Islet precursor cell (in vitro differentiated cells): Measurements from ENCODE around the gene MRPL39.
"Not testable (repeated sequence)": the region's sequence is repeated elsewhere in the genome, so short reads cannot be mapped to it uniquely, and the experiment has no call there.

Experiments
- DNase-seq: peaks from one replicate; pipeline ENCODE4 v3.0.0-alpha.2; 2018

The MRPL39 gene

DNA sequence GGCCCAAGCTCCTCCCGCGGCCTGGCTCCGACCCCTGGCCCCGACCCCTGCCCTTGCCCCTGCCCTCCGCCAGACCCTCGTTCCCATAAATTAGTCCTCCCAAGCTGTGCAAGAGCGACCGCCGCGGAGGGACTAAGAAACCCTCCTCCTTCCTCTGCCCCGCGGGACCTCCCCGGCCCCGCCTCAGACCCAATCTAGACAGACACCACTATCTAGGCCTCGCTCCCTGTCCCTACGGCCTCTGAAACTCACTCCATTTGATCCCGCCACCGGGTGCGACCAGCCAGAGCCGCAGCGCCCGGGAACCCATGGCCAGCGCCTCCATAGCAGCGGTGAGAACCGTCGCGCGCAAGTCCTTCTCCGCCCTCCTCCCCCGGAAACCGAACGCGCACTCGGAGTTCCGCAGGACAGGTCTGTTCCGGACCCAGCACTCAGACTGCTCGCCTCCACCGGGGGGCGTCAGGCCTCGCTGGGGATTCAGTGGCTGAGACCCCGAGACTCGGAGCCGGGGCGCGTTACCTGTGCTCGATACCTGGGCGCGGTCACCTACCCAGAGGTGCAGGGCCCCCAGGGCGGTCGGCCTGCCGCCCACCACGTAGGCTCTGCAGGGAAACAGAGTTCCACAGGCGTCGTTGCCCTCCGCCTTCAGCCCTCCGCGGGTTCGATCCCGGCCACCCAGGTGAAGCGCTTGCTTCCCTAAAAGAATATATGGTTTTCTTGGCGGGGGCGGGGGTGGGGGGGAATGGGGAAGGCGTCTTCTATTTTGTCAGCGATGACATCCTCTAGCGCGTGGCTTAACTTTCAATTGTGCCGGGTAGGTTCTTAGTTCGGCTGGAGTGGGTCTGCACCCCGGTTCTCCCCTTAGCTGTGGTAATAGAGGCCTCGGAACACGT lies at the start of gene MRPL39:
MRPL39 (minus strand) TSS at position 331 of the 893 bp plus-strand sequence; CDS start at position 325, 6 bp downstream.
- peak; percentile 95 for DNase-seq

GRCh38 chr21:25656412-25656811 lies 49.1 kb upstream of the MRPL39 start:
- no peak for DNase-seq

DNA sequence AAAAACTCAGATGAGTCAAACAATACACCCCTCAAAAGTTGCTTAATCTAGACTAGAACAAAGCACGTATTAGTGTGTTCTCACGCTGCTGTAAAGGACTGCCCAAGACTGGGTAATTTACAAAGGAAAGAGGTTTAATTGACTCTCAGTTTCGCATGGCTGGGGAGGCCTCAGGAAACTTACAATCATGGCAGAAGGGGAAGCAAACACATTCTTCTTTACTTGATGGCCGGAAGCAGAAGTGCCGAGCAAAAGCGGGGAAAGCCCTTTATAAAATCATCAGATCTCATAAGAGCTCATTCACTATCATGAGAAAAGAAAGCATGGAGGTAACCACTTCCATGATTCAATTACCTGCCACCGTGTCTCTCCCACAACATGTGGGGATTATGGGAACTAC lies 41.9 kb upstream of the MRPL39 start:
- DNase-seq: no peak

GRCh38 chr21:25647647-25648046 lies 40.4 kb upstream of the MRPL39 start:
- no peak for DNase-seq

DNA sequence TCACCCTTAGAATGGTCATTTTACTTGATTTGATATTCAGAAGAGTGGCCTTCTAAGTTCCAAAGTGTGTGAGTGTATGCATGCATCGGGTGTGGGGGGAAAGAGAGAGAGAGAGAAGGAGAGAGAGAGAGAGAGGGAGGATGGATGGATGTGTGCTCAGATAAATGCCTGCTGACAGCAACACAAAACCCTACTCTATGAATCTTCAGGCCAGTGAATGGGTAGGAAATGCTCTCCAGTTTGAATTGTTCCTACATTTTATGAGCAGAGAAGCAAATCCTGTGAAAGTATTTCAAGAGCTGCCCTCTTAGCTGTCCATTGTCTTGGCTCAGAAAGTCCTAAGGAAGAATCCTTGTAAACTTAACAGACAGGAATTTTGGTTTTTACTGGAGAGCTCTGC lies 39.2 kb upstream of the MRPL39 start:
- DNase-seq: no peak

DNA sequence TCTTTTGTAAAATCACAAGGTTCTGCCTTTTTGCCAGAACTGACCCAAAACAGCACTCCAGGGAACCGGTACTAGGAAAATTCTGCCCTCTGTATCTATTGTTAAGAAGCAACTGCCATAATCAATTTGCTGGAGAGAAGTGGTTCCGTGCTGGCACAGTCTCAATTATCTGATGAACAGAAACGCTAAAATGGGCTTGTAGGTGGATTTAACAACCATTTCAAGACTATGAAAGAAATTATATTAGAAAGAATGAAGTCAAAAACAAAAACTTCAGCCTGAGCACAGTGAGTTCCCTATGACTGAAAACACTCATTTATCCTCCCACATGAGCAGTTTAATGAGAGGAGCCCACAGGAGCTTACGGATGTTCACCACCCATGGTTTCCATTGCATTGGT lies 36.2 kb upstream of the MRPL39 start:
- DNase-seq: no peak

DNA sequence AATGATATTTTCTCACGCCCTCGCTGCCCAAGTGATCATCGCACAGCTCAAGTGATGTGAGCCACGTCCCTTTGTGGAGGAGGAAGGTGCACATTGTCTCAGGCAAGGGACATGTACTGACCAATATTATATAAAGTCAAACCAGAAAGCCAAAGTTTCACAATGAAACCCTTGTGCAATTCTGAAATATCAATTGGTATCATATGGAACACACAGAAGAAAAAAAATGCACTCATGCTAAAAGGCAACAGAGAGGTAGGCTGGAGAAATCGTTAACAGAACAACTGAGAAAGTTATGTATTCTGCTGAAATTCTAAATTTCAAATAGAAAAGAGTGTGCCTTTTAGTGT lies 33.6 kb upstream of the MRPL39 start:
- no peak for DNase-seq

- DNase-seq: peak; percentile 65
Observed at GRCh38 chr21:25640202-25640942, 33.1 kb upstream of the MRPL39 start.

- peak; percentile 82 for DNase-seq
Observed at GRCh38 chr21:25639551-25640201, 32.4 kb upstream of the MRPL39 start.

DNA sequence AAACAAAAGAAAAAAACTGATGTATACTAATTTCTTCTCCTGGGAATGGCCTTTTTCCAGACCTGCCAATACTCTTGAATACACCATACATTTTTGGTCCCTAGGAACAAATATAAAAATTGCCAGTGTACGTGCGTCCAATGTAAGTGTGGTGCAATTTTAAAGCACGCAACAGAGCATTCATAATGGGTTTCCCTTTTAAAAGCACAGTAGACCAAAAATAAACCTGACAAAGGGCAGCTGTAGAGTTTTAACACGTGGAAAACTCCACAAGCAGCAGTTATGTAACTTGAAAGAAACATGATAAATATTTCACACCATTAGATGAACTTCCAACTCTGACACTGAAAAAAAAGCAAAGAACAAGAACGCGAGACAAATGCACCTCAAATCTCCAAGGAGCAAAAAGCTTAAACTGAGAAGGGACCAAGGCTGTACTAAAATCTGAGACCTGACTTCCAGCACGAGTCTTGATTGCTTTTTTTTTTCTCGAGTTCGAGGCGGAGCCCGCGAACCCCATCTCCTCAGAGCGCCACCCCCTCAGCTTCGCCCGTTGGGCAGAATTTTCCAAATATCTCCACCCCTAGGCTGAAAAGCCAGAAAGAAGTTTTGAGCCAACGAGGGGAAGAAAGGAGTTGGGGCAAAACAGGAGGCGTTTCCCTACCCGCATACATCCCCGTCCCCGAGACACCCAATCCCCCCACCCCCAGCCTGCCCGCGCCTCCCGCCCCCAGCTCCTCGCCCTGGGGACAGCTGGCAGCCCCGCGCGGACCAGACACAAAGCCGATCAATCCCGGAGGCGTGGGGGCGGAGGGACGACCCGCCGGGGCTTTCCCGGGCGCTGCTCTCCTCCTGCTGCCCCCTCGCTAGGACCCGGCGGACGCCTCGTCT lies 31.6 kb upstream of the MRPL39 start, which contains the start of gene JAM2:
JAM2 (plus strand) TSS at position 599 of the 891 bp plus-strand sequence. CDS start 564 bp downstream, outside the sequence.
- DNase-seq: peak; percentile 68

DNA sequence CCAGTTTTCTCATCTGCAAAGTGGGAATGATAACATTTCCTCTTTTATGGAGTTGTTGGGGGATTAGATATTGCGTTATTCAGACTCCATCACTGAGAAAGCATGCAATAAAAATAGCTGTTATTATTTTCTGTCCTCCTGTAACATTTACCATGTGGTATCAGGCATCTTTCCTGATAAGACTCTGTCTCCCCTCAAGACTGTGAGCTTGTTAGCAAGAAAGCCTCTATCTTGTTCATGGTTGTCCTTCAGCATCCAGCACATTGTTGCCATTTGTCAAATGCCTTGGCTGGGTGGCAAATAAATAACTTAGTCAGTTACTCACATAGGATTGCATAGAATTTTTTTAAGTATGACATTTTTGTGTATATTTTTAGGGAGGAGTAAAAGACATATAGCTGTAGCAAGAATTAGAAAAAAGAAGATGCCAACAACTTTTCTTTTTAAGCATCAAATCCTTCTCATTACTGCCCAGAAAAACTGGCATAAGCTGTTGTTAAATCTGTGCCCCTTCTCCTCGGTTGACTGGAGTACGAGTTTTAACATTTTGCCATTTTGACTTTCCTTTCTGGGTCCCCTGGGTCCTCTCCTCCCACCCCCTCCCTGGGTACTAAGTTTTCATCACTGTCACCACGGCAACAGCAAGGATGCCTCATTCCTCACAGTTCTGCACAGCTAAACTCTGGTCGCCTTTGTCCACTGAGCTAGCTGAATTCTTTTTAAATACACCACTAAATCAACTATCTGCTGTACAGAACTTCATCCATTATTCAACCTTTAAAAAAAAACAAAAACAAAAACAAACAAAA lies 30.8 kb upstream of the MRPL39 start:
- DNase-seq: no peak

- DNase-seq: no peak
Observed at GRCh38 chr21:25636727-25637126, 29.4 kb upstream of the MRPL39 start.

GRCh38 chr21:25635310-25635709 lies 28.0 kb upstream of the MRPL39 start:
- DNase-seq: no peak

DNA sequence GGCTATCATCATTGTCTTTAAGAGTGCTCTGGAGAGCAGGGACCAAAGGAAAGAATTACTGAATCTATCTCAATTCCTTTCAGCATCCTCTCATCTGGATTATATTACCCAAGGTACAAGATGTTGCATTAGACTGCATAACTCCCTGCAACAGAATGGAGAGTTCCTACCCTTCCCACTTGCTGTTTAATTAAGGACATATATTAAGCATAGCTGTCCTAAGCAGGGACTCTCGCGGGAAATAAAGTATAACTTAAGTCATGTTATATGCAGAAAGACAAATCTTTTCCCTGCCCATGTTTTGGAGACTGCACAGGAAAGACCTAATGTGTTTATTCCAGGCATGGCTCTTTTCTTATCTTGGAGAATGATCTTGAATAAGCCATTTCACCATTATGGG lies 25.0 kb upstream of the MRPL39 start:
- no peak for DNase-seq

- no peak for DNase-seq
Observed at GRCh38 chr21:25626757-25627156, 19.5 kb upstream of the MRPL39 start.

DNA sequence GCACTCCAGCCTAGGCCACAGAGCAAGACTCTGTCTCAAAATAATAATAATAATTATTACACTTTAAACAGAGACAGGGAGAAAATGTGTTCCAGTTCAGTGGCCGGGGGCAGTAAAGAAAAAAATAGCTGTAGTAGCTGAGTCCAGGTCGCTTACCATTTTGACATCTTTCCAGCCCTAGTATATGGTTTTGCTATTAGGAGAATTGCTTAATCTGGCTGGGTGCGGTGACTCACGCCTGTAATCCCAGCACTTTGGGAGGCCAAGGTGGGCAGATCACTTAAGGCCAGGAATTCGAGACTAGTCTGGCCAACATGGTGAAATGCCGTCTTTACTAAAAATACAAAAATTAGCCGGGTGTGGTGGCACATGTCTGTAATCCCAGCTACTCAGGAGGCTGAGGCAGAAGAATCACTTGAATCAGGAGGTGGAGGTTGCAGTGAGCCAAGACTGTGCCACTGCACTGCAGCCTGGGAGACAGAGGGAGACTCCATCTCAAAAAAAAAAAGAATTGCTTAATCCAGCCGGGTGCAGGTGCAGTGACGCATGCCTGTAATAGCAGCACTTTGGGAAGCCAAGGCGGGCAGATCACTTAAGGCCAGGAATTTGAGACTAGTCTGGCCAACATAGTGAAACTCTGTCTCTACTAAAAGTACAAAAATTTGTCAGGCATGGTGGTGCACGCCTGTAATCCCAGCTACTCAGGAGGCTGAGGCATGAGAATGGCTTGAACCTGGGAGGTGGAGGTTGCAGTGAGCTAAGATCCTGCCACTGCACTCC lies 18.7 kb upstream of the MRPL39 start:
- not testable (repeated sequence) for DNase-seq

DNA sequence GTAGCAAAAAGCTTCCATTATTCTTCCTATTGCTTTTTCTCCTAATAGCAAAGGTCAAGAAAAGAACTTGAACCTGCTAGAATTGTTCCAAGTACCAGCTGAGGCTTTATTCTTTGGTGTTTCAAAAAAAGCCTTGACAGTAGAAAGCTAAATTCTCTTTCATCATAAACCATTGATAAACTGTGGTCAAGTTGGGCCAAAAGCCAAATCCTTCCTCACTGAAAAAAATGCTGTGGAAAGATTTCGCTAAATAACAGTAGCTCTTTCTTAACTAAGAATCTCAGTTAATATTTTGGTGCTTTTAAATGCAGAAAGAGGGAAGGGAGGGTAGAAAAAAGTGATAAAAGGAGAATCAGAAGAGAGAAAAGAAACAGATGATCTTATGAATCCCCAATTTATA lies 17.8 kb upstream of the MRPL39 start:
- DNase-seq: no peak

GRCh38 chr21:25624511-25624910 lies 17.2 kb upstream of the MRPL39 start:
- DNase-seq: no peak

GRCh38 chr21:25619198-25619597 lies 11.9 kb upstream of the MRPL39 start:
- DNase-seq: no peak

DNA sequence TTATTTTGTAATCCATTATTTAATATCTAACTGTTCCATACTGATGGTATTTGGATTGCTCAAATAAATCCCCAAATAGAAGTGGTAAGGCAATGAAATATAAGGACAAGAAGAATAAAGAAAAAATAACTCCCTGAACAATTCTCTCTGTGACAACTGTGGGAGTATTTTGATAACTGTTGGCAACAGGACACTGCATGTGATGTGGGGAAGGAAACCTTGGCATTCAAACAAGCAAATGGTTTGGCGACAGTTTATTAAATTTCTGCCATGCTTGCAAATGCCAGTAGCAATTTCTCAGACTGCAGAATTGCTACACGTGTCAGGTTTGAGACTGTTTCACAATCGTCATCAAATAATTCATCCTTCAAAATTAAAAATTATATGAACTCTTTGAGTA lies 8.6 kb upstream of the MRPL39 start:
- no peak for DNase-seq

DNA sequence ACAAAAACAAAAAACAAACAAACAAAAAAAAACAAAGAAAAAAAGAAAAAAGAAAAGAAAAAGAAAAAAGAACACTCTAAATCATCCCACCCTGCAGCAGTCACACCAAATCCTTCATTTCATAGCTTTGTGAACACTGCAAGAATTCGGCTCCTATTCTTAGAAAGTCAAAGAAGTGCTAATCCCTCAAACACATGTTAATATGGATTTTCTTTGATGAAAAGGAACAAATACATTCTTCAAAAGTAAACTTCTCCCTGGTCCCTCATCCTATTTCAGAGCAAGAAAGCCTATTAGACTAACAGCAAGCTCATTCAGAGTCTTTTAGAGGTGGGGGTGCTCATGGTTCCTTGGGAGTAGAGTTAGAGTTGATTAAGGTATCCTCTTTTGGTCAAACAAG lies 7.2 kb upstream of the MRPL39 start:
- DNase-seq: no peak
